T follicular helper cell (primary cell): Measurements from ENCODE around the gene PVALB.

Source experiments
- DNase-seq: peaks from one replicate; pipeline ENCODE4 v3.0.0-alpha.2; 2020; ENCODE audit warnings: low read depth

PVALB gene

DNA sequence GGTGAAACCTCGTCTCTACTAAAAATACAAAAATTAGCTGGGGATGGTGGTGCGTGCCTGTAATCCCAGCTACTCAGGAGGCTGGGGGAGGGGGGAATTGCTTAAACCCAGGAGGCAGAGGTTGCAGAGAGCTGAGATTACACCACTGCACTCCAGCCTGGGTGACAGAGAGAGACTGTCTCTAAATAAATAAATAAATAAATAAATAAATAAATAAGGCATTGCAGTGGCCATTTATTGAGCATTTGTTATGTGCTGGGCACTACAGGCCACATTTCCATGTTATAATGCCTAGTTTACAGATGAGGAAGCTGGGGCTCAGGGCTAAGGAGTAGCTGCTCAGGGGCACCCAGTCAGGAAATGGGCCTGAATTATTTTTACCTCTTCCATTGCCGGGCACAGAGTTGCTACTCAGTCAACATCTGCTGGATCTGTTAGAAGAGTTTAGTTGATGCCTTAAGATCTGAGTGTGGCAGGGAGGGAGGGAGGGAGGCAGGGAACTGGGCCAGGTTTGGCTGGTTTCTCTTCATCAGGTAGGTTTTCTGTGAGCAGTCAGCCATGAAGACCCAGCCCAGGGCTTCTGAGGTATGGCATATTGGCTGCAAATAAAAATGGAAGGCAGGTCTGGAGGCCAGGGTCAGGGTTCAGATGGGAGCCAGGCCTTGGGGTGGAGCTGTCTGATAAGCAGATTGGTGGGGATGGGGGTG is 5.6 kb downstream of the PVALB start:
- no peak for DNase-seq

DNA sequence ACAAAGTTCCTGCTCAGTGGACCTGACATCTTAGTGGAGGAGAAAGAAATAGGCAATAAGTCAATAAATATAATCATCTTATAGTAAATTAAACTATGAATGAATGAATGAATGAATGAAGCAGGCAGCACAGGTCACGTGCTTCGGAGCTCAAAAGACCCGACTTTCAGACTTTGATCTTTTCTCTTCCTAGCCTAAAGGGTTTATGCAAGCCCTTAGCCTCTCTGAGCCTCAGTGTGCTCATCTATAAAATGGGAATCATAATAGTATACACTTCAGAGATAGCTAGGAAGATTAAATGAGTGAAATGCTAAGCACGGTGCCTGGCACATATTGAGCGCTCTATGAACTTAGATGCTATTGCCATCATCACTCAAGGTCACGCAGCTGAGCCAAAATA is 7.5 kb downstream of the PVALB start:
- no peak for DNase-seq

DNA sequence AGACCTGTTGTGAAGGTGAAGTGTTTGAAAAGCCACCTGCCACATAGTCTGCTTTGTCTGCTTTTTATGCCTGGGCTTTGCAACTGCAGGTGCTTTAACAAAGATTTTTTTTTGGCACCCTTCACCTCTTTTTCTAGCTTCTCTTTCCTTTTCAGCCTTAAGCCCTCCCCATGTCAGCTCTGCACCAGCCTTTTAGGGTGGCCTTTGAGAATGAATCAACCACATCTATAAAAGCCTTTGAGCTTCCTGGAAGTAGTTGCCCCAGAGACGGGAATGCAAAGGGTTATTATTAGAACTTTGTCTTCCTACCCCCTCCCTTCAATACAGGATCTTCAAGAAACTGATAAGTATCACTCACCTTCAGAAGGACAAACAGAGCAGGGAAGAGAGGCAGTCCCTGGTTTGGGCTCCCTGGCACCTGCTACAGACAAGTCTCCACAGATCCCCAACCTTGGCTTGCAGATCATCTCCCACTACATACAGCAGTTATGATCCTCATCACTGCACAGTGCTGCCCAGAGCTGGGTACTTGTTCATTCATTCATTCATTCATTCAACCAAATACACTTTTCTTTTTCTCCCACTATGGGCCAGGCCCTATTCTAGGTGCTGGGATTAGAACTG is 8.0 kb downstream of the PVALB start:
- no peak for DNase-seq

DNA sequence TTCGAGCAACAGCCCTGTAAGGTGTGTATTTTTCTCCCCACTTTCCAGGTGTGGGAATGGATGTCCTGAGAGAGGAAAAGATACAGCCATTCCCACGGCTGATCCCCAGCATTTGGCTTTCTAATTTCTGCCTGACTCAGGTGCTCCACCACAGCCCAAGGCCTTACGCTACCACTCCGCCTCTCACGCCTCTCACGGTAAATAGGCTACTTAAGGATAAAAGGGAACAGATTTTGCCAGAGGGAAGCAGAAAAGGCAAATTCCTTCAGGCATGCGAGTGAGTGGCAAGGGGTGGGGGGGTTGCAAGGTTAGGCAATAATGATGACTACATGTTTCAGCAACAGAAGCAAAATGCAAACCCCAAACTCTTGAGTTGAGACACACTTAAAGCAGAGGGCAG is 9.2 kb downstream of the PVALB start:
- DNase-seq: no peak

DNA sequence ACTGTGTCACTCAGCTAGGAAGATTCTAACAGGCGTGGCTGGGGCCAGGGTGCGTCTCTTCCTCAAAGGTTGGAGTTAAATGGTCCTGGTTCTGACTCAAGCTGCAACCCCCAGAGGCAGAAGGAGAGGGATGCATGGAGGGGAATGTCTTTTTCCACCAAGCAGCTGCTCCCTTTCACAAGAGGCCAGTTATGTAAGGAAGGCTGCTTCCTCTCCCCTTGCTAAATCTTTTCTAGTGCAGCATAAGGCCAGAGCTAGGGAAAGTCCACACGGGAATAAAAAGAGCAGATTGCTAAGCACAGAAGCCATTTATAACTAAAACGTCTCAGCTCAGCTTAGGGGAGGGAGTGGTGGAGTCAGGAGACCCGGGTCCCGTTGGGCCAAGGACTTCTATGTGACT is 10.0 kb downstream of the PVALB start:
- DNase-seq: no peak

DNA sequence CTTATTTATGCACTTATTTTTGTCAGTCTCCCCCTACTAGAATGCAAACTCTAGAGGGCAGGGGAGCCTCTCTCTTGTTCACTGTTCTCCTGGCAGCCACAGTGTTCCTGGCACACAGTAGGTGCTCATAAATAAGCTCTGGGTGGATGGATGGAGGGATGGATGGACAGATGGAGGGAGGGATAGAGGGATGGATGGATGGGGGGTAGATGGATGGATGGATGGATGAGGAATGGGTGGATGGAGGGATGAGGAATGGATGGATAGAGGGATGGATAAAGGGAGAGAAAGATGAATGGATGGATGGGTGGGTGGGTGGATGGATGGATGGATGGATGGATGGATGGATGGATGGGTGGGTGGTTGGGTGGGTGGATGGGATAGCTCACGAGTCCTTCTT is 13.5 kb downstream of the PVALB start:
- no peak for DNase-seq

DNA sequence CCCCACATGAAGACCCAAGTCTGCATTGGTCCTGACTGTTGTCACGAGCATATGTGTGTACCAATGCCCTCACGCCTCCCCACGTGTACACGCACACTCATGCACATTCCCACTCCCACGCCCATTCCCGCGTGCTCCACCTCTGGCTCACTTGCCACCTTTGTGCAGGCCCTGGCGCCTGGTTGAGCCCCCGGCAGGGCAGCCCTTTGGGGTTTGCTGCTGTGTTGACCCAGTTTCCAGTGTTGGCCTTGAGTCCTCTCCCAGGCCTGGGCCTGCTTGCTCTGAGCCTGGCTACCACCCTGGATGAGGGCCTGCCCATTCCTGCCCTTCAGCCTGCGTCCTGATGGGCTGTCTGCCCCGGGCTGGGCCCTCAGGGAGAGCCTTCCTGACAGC is 18.2 kb downstream of the PVALB start:
- no peak for DNase-seq

DNA sequence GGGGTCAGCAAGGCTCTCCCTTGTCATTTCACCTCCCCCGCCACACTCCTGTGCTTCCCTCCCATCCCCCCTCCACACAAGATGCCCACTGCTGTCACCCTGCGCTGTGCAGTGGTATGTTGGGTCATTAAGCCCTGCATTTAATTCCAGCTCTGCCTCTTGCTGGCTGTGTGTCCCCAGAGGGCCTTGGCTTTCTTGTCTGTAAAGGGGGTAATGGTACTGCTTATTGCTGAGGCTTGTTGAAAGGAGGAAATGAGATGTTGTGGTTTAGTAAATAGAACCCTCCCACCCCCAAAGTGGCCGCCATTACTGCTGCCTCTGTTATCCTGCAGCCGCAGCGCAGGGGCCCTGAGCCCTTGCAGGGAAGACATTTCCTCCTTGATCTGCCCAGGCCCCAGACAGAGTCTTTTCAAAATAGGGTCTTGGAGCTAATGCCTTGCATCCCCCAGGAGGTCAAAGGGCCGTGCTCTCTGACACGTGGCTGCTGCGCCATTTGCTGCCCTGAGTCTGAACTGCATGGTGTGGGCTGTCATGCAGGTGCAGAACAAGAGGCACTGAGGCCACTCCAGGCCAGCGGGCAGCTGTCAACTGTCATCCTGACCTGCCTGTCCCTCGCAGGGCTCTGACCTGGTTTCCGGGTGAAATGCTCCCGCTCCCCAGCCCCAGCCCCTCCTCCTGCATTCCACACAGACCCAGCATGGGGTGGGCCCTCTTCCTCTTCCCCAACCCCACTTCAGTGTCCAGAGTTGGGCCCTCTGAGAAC is 18.7 kb downstream of the PVALB start:
- DNase-seq: no peak

DNA sequence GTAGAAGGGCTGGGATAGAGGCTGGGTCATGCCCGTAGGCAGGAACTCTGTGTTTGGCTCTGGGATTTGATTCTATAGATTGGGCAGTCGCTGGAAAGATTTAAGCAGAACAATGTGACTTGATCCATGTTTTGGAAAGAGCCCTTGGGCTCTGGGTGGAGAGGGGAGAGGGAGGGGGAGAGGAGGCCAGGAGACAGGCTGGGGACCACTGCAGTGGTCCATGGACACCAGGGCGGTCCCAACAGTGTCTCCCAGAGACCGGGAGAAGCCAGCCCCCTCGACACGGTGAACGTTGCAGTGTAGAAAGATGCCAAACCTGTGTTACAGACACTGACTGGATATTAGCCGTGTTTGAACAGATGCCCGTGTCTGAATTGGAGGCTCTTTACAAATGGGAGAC is 19.5 kb downstream of the PVALB start:
- no peak for DNase-seq

DNA sequence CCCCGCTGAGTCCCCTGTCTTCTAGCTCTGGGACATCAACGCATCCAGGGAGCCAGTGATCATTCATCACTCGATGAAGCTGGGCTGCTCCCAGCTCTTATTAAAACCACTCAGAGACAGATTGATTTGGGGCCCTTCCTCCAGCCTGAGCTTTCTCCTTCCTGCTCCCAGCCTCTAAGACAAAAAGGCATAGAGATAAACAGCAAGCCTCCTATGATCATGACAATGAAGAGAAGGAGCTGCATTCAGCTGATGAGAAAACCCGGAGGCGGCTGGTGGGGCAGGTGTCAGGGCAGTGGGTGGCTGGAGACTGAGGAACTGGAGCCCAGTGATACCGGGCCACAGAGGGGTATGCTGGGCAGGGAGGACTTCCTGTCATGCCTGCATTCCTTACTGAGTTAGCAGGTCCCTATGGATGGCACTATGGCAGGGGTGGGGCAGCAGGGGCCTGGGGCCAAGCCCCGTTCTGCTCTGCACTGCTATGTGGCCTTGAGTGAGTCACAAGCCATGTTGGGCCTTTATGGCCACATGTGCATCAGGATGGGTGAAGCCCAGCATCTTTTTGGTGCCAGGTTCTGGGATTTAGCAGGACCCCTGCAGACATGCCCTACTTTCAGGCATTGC is 20.2 kb downstream of the PVALB start:
- no peak for DNase-seq

DNA sequence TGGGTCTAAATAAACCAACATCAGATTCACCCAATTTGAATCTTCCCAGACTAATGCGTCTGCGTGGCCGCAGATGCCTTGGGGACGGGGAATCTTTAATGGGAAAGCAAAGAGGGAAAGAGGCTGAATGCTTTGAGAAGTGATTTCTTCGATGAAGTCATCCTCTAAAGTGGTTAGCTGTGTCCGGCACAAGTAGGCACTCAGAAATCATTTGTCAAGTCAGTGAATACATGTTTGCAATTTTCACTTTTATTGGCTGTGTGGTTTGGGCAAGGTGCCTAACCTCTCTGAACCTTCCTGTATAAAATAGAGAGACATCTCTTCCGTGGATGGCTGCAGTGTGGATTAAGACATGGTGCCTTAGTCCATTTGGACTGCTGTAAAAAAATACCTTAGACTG is 21.2 kb downstream of the PVALB start:
- DNase-seq: no peak

DNA sequence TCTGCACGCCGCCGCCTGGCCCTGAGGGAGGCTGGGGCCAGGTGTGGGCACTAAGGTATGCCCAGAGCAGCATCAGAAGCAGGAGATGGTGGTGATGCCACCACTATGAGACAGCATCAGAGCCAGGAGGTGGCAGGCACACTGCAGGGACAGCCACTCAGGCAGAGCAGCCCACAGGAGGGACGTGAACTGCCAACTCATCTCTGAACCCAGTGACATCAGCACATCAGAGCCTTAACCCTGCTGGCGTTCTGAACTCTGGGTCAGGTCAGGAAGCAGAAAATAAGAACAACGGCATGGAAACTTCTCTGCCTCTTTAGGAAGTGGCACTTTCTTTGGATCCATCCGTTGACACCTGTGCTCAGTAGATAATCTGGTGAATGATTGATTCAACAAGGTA is 26.2 kb downstream of the PVALB start:
- no peak for DNase-seq

DNA sequence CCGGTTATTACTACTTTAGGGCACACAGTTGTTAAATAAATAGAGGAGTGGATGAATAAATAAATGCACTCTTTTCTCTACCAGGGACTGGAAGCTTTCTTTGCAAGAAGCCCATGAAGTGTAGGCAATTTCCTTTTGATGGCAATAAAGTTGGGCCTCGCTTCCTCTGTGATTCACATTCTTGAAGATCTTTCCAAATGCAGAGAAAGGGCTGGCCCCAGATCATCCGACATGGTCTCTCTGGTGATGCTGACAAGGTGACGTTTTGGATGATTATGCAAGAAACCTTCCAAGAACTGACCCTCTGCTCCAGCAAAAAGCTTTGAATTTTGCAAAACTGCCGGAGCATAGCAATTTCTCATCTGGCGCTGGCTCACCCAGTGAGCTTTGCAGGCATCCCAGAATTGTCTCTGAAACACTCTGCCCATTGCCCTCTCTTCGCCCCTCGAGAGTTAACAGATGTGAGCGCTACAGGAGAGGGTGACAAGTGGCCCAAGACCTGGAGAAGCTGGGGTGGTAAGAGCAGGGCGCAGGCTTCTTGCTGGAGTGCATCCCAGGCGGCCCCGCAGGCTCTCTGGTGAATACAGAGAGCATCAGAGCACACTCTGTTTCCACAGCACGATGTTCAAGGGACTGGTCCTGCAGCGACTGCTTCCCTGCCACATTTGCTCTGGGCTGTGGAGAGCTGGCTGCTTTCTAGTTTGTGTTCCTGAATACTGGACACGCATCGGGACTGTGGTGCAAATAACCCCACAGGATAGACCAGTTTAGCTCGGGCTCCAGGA is 29.4 kb downstream of the PVALB start:
- DNase-seq: no peak

DNA sequence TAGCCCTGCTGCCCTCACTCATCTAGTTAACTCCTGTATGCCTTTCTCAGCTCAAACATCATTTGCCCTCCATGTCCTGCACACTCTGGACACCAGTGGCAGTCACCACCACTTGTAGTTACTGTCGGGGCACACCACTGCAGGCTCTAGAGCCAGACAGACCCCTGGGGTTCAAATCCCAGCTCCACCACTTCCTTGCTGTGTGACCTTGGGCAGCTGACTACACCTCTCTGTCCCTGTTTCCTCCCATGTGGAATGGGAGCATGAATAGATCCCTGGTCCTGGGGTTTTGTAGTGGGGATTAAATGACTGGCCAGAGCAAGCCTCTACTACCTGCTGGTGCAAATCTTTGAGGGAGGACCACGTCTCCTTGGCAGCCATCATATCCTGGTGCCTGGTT is 33.1 kb downstream of the PVALB start:
- DNase-seq: no peak

DNA sequence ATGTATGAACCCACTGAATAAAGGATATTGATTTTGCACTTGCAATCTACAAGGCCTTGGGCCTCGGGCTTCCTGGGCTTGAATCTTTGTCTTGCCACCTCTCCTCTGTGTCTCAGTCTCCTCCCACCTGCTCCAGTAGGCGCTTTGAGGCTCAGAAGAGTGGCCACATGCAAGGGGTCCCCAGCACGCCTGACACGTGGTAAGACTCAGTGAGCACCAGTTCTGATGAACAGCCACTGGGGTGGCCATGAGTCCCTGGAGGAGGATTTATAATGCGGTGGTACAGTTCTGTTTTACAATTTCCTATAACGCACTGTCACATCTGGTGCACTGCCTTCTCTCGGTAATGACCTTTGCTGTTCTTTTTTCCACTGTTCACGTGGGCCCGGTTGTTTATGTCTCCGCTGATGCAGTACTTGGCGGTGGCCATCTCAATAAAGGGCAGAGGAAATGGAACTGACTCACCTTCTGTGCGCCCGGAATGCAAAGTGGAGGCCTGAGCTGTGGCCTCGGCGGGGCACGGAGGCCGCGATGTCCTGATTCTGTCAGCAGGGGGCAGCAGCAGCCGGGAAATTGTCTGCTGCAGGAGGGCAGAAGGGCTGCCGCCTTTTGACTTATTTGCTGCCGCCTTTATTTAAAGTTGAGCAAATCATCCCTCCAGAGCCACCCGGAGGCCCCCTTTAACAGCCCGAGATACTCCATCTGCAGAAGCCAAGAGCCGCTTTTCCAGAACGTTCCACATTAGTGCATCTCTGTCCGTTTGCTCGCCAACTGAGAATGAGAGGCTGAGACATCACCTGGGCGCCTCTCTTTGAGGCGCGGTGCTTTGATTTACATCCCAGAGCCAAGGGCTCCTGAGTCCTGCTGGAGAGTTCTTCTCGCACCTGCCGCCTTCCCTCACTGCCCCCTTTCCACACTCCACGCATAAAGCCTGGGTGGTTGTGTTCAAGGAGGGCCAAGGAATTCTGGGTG is 34.9 kb downstream of the PVALB start:
- DNase-seq: peak; percentile 74

DNA sequence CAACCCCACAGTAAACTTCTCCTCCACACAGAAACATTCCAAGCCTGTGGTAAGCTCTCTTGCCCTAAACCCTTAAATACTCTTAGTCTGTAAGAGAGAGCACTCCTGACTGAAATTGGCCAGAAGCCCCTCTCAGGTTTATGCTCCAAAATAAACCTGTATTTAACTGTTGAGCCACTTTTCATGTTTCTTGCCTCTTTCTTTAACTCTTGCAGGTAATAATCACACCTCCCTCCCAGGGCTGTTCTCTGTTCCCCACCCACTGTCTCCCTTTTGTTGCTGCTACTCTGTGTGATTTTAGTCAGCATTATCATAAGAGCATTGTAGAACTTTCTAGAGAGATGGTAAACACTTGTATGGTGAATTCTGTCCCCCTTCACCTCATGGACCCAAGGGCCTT is 38.8 kb downstream of the PVALB start:
- no peak for DNase-seq

DNA sequence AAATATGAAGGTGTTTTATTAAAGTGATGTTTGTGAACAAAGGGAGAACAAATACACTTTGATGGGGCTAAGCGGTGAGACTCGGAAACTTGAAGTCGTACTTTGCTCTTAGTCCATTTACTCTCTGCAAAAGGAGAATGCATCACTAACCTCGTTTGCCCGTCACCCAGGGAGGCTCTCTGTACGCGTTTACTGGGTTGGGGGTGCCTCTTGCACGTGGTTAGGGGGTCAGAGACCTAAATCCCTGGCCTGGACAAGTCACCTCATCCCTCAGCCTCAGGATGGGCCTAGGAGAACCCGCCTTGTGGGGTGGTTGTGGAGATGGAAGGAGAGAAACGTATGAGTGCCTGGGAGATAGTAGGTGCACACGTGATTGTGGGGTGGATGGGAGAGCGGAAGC is 40.1 kb downstream of the PVALB start:
- DNase-seq: no peak

DNA sequence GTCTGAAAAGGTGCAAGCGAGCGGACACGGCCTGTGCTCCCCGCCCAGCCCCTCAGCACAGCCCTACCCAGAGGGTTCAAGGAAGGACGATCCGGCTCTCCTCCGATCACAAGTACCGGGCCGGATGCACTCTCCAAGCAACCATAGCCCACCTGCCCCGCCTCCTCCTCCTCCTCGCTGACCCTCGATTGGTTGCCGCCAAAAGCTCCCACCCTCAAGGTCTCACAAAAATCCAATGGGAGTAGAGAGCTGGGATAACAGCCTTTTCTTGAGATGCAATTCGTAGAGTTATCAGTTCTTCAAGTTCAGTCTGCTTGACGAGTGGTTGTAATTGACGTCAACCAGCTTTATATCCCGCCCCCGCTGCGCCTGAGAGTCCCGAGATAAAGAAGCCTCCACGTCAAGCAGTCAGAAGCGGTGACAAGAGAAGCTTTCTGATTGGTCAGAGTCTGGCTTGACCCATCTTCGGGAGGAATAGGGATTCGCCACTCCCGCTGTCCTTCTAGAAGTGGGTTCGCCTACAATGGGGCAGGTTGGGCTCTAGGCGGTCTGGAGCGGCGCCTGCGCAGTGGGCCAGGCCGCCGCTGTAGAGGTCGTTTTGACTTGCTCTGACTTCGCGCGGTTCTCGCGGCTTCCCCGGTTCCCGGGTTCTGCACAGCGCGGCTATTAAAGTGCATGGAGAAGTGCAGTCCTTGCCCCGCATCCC is 40.7 kb downstream of the PVALB start, which contains the start of gene IFT27:
Gene IFT27 (minus strand): TSS at position 156 of the 706 bp plus-strand sequence. CDS start 412 bp downstream, outside the sequence.
- DNase-seq: peak; percentile 94

DNA sequence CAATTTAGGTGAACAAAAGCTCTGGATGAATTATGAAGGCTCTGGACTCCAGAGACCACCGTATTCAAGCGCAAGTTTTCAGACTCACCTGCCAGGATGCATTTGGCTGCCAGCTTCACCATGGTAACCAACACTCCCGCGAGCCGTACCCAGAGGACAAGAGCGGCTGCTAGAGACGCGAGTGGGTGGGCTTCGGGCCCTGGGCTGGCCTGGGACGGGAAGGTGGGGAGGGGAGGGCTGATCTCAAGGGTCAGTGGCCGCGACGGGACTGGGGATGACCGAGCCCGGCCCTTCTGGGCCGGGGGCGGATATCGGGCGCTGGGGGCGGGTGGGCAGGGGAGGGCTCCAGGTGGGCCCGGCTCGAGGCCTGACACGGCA is 41.3 kb downstream of the PVALB start:
- peak; percentile 34 for DNase-seq

DNA sequence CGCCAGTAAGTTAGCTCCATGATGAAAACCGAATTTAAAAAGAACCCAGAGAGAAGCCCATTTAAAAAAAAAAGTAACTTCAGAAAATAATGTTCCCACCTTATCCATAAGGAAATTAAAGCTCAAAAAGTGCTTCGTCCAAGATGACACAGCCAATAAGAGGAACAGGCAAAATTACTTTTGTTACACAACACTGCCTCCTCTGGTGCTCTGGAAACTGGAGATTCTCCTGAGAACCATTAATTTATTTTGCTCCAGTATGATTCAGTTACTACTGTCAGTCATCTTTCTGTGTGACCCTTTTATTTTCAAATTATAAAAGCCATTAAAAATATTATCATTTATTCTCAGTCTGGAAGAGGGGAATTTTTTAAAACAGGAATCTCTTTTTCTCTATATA is 42.9 kb downstream of the PVALB start:
- DNase-seq: no peak
